HG02884 (cell line): ENCODE measurements around the gene FCAMR.

Source experiments
- ATAC-seq: cut with Tn5 transposase; IDR thresholded peaks from one replicate; pipeline ENCODE4 v1.9.1; 2021; ENCODE audit warnings: mild to moderate bottlenecking, moderate library complexity; ENCODE audit not compliant: unreplicated experiment

The FCAMR gene

GRCh38 chr1:206912445-206913095 is 57.7 kb downstream of the FCAMR start:
- ATAC-seq, result no peak

GRCh38 chr1:206911064-206911663 is 59.1 kb downstream of the FCAMR start:
- ATAC-seq, result no peak

- ATAC-seq, result no peak
Measured at GRCh38 chr1:206909883-206910318, 60.4 kb downstream of the FCAMR start.

DNA sequence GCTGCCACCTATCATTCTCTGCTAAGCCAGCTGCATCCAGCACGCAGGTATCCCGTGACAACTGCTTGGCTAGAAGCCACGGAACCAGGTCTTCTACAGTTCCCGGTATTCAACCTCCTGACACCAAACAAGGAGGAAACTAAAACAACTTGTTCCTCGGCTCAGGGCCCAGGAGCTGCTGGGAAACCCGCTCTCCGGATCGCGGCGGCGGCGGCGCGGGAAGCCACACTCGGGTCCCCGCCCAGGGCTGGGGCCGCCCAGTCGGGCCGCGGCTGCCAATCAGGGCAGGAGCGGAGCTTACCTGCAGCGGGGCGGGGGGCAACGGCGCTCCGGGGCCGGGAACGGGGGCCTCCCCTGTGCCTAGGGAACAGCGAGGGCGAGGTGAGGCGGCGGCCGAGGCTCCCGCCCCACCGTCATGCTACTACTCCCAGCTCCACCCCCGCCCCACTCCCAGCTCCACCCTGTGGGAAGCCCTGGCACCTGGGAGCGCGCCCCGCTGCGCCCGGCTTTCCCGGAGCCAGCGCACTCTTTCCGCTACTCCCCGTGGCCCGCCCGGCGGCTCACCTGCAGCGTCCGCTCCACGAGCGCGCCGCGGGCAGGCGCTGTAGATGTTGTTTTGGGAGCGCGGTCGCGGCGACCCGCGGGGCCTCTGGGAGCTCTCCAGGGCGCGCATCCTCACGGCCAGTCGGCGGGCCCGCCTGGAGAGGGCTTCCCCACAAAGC is 60.9 kb downstream of the FCAMR start:
- no peak for ATAC-seq

DNA sequence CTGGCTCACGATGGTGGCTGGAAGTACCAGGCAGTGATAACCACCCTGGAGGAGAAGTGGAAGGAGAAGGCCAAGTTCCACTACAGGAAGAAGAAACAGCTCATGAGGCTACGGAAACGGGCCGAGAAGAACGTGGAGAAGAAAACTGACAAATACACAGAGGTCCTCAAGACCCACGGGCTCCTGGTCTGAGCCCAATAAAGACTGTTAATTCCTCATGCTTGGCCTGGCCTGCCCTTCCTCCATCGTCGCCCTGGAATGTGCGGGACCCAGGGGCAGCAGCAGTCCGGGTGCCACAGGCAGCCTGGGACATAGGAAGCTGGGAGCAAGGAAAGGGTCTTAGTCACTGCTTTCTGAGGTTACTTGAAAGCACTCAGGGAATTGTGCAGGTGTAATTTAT is 62.2 kb downstream of the FCAMR start:
- no peak for ATAC-seq
